Tibial artery (tissue), 4 donors: ENCODE measurements around the gene DYRK1A.

Source experiments
- DNase-seq, 2 donors: peaks; one replicate each; pipeline ENCODE4 v3.0.0-alpha.2; 2019
- H3K27ac ChIP-seq, 2 donors: fragments of 200-600 bp; sonication (generic) in 1 of 2; 1 replicate in 1 of 2; 2 replicates in 1 of 2; pipeline ENCODE4 v1.5.1; 2018 to 2019; ENCODE audit warnings: mild to moderate bottlenecking in 1 of 2
- H3K27me3 ChIP-seq, 2 donors: fragments of 200-600 bp; sonication (generic) in 1 of 2; one replicate each; pipeline versions ENCODE4 v1.5.1 to v1.6.0; 2016 to 2019
- H3K36me3 ChIP-seq, 3 donors: fragments of 200-600 bp; sonication (generic) in 2 of 3; one replicate each; pipeline ENCODE4 v1.5.1; 2016 to 2019; ENCODE audit warnings: mild to moderate bottlenecking in 2 of 3
- H3K4me1 ChIP-seq, 4 donors: fragments of 200-600 bp; sonication (generic) in 2 of 4; 1 replicate in 3 of 4; 2 replicates in 1 of 4; pipeline ENCODE4 v1.5.1; 2016 to 2019
- H3K4me3 ChIP-seq, 2 donors: fragments of 200-600 bp; sonication (generic) in 1 of 2; 1 replicate in 1 of 2; 2 replicates in 1 of 2; pipeline ENCODE4 v1.5.1; 2018 to 2019; ENCODE audit warnings: mild to moderate bottlenecking in 2 of 2
- H3K9me3 ChIP-seq, 3 donors: fragments of 200-600 bp; sonication (generic) in 1 of 3; one replicate each; pipeline ENCODE4 v1.5.1; 2016 to 2019
- intact Hi-C: fragments of 100-400 bp; cut with DNase I; formaldehyde crosslinking; loops from one replicate; pipeline ENCODE4 v1.15.0; 2023; ENCODE audit warnings: low total_unique reads
- TF ChIP-seq, protein P1 (sequence below), 2 experiments: fragments of 200-600 bp in 1 of 2; fragments of 450-650 bp in 1 of 2; IDR thresholded peaks; one replicate each; pipeline ENCODE4 v1.5.1; 2017 to 2019; ENCODE audit warnings: antibody characterized with exemption in 2 of 2, mild to moderate bottlenecking in 1 of 2, moderate library complexity in 1 of 2

The DYRK1A gene

DNA sequence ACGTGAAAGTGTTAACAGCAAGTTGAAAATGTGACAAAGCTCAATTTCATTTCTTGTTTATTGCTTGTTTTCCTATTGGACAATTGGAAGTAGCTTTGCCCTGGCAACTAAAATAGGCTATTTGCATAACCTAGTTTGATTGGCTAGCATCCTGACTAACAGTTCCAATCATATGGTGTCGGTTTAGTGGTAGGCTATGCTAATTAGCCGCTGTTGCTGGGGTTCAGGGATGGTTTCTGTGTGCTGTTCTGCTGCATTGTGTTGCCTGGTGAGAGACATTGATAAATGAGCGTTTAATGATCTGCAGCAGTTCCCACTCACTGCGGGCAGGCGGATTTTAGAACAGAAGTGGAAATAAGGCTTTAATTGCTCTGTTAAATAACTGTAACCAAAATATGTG is 68.5 kb downstream of the DYRK1A start:
- DNase-seq, result peak in 1 of 2 donors; percentile 57
- H3K4me1 ChIP-seq, result peaks cover 0 to 67% (median 22%) of the 10 kb centered on the region in 4 donors
- H3K27me3 ChIP-seq, result no peaks in the 10 kb centered on the region
- intact Hi-C loops, result no loop called here
- no peak overlapping the region for H3K4me3 ChIP-seq
- no peaks in the 10 kb centered on the region for H3K36me3 ChIP-seq
- H3K27ac ChIP-seq, result no peak overlapping the region
- TF ChIP-seq, protein P1, sequence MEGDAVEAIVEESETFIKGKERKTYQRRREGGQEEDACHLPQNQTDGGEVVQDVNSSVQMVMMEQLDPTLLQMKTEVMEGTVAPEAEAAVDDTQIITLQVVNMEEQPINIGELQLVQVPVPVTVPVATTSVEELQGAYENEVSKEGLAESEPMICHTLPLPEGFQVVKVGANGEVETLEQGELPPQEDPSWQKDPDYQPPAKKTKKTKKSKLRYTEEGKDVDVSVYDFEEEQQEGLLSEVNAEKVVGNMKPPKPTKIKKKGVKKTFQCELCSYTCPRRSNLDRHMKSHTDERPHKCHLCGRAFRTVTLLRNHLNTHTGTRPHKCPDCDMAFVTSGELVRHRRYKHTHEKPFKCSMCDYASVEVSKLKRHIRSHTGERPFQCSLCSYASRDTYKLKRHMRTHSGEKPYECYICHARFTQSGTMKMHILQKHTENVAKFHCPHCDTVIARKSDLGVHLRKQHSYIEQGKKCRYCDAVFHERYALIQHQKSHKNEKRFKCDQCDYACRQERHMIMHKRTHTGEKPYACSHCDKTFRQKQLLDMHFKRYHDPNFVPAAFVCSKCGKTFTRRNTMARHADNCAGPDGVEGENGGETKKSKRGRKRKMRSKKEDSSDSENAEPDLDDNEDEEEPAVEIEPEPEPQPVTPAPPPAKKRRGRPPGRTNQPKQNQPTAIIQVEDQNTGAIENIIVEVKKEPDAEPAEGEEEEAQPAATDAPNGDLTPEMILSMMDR (IDR thresholded peaks at IDR 0.05), result no peak
- no peaks in the 10 kb centered on the region for H3K9me3 ChIP-seq

DNA sequence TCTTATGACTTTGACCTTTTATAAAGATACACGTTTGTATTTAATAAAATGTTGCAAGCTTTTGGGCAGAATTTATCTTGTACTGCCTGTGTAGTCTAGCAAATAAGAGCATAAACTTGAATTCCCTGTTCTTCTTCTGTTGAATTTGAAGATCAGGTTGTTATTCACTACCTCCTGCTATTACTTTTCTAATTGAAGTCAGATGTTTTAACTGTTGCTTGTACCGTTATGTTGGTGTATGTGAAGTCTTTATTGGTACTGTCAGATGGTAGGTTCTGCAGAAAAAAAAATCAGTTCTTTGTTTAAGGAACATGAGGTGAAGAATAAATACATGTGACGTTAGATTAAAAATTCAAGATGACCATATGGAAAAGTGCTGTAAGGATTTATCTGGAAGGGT is 69.1 kb downstream of the DYRK1A start:
- H3K27ac ChIP-seq, result no peak overlapping the region
- no peak for DNase-seq
- no peak overlapping the region for H3K4me3 ChIP-seq
- TF ChIP-seq, protein P1 (IDR thresholded peaks at IDR 0.05), result no peak
- peaks cover 0 to 64% (median 22%) of the 10 kb centered on the region in 4 donors for H3K4me1 ChIP-seq
- H3K36me3 ChIP-seq, result no peaks in the 10 kb centered on the region
- H3K9me3 ChIP-seq, result no peaks in the 10 kb centered on the region
- intact Hi-C loops, result no loop called here
- H3K27me3 ChIP-seq, result no peaks in the 10 kb centered on the region

DNA sequence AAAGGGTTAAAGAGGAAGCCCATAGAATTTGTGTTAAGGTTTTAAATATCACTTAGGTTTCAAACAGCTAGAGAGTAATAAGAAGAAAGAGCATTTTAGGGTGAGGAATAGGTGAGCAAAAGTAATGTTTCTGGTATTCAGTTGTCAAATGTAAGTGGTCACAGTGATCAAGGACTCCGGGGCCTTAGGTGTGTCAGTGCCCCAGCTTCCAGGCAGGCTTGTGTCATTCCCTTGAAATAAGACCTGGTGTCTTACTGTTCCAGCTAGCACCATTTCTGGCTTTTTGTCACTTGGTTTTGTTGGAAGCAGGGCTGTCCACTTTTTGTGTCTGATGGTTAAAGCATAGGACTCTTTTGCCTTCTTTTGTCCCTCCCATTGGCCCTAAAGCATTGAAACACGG is 69.6 kb downstream of the DYRK1A start:
- no peaks in the 10 kb centered on the region for H3K36me3 ChIP-seq
- H3K27ac ChIP-seq, result no peak overlapping the region
- TF ChIP-seq, protein P1 (IDR thresholded peaks at IDR 0.05), result no peak
- intact Hi-C loops, result no loop called here
- H3K9me3 ChIP-seq, result no peaks in the 10 kb centered on the region
- peaks cover 0 to 59% (median 20%) of the 10 kb centered on the region in 4 donors for H3K4me1 ChIP-seq
- H3K4me3 ChIP-seq, result no peak overlapping the region
- no peak for DNase-seq
- no peaks in the 10 kb centered on the region for H3K27me3 ChIP-seq

- Histone ChIP-seq H3K27me3 (no peaks in the 10 kb centered on the region), H3K4me3 (no peak overlapping the region), H3K27ac (no peak overlapping the region), H3K9me3 (no peaks in the 10 kb centered on the region), H3K4me1 (peaks cover 0 to 56% (median 20%) of the 10 kb centered on the region in 4 donors), H3K36me3 (no peaks in the 10 kb centered on the region)
- intact Hi-C loops, result no loop called here
- no peak for DNase-seq
- TF ChIP-seq, protein P1 (IDR thresholded peaks at IDR 0.05), result no peak
Measured at GRCh38 chr21:37437376-37438080, 71.0 kb downstream of the DYRK1A start.

GRCh38 chr21:37443683-37444082 is 77.1 kb downstream of the DYRK1A start:
- intact Hi-C loops, result no loop called here
- TF ChIP-seq, protein P1 (IDR thresholded peaks at IDR 0.05), result no peak
- no peaks in the 10 kb centered on the region for H3K27me3 ChIP-seq
- no peaks in the 10 kb centered on the region for H3K9me3 ChIP-seq
- no peak overlapping the region for H3K27ac ChIP-seq
- no peaks in the 10 kb centered on the region for H3K36me3 ChIP-seq
- no peak for DNase-seq
- no peak overlapping the region for H3K4me3 ChIP-seq
- H3K4me1 ChIP-seq, result peaks cover 0 to 70% (median 27%) of the 10 kb centered on the region in 4 donors
